Retinal pigment epithelial cell (primary cell): ENCODE measurements around the gene RASD2.

Experiments
- DNase-seq: peaks from one replicate; pipeline ENCODE4 v3.0.0-alpha.2; 2010; ENCODE audit warnings: low read depth
- H3K4me3 ChIP-seq: 2 replicates; pipeline ENCODE4 v1.5.1; 2011; ENCODE audit warnings: mild to moderate bottlenecking, low read length, control low read depth, moderate library complexity
- CTCF ChIP-seq: conservative IDR thresholded peaks from 2 replicates; pipeline ENCODE4 v1.5.1; 2011; ENCODE audit warnings: low read depth, low read length, control low read depth, inconsistent platforms

Gene RASD2

GRCh38 chr22:35525687-35526332 is 14.8 kb upstream of the RASD2 start:
- no peak overlapping the region for H3K4me3 ChIP-seq
- TF ChIP-seq CTCF = no peak
- no peak for DNase-seq

DNA sequence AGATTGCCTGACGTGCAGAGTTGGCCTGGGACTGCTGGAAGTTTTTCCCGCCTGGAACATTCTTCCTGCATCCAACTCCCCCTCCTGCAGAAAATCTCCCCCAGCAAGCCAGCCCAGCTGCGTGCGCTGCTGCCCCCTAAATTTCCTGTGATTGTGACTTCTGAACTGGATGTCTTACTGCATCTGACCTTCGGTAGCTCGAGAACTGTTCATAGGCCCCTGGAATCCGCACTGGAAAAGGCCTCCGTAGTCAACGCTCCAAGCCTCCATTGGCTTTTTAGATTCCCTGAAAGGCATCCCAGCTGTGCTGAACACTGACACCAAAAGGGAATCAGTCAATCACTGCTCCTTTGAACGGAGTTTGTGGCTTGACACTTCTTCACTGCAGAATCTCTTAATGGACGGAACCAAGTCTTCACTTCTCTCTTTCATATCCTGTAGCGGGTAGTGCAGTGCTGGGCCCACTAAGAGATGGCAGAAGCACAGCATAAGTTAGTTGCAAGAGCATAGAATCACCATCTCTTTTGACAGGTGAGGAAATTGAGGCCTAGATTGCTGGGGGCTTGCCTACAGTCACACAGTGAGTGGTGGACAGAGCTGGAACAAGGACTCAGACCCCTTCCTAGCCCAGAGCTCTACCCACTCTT is 14.2 kb upstream of the RASD2 start:
- no peak for DNase-seq
- H3K4me3 ChIP-seq = no peak overlapping the region
- TF ChIP-seq CTCF = no peak

GRCh38 chr22:35528927-35529326 is 11.7 kb upstream of the RASD2 start:
- H3K4me3 ChIP-seq = no peak overlapping the region
- TF ChIP-seq CTCF = no peak
- DNase-seq = no peak

DNA sequence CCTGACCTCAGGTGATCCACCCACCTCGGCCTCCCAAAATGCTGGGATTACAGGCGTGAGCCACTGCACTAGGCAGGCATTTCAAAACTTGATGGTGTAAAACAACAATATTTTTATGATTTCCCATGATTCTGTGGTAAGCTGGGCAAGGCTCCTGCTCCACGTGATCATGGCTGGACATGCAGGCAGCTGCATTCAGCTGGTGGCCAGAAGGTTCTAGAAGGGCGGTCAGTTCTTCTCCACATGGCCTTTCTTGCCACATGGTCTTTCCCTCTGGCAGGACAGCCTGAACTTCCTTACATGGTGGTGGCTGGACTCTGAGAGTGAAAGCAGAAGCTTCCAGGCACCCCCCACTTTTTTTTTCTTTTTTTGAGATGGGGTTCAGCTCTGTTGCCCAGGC is 9.9 kb upstream of the RASD2 start:
- TF ChIP-seq CTCF = no peak
- no peak for DNase-seq
- H3K4me3 ChIP-seq = no peak overlapping the region

DNA sequence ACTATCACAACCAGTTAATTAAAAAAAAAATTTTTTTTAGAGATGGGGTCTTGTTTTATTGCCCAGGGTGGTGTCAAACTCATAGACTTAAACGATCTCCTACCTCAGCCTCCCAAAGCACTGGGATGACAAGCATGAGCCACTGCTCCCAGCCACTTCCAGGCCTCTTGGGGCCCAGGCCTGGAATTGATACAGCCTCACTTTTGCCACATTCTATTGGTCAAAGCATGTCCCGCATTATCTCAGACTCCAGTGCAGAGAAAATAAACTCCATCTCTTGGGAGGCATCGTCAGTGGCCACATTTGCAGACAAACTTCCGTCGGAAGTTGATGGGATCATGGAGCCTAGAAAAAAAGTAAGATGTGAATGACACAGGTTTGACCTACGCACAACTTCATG is 9.4 kb upstream of the RASD2 start:
- DNase-seq = no peak
- no peak for TF ChIP-seq CTCF
- H3K4me3 ChIP-seq = no peak overlapping the region

GRCh38 chr22:35531676-35532075 is 9.0 kb upstream of the RASD2 start:
- no peak overlapping the region for H3K4me3 ChIP-seq
- DNase-seq = no peak
- TF ChIP-seq CTCF = no peak

GRCh38 chr22:35533365-35534029 is 7.1 kb upstream of the RASD2 start:
- TF ChIP-seq CTCF = no peak
- H3K4me3 ChIP-seq = no peak overlapping the region
- no peak for DNase-seq
